NCI-H1092 treated with DMSO at 0.1 percent for 48 hours (cell line): Measurements from ENCODE around the gene SMARCA1.

ENCODE experiments used
- DNase-seq: peaks from one replicate; lab custom pipeline; 2025; lab: John Stamatoyannopoulos, UW

The SMARCA1 gene

GRCh38 chrX:129529685-129530281 is 6.5 kb upstream of the SMARCA1 start:
- DNase-seq, result peak; percentile 74

GRCh38 chrX:129525896-129526295 is 2.6 kb upstream of the SMARCA1 start:
- no peak for DNase-seq

- no peak for DNase-seq
Observed at GRCh38 chrX:129525162-129525561, 1.9 kb upstream of the SMARCA1 start.

- no peak for DNase-seq
Observed at GRCh38 chrX:129524250-129524850, 1.1 kb upstream of the SMARCA1 start.

DNA sequence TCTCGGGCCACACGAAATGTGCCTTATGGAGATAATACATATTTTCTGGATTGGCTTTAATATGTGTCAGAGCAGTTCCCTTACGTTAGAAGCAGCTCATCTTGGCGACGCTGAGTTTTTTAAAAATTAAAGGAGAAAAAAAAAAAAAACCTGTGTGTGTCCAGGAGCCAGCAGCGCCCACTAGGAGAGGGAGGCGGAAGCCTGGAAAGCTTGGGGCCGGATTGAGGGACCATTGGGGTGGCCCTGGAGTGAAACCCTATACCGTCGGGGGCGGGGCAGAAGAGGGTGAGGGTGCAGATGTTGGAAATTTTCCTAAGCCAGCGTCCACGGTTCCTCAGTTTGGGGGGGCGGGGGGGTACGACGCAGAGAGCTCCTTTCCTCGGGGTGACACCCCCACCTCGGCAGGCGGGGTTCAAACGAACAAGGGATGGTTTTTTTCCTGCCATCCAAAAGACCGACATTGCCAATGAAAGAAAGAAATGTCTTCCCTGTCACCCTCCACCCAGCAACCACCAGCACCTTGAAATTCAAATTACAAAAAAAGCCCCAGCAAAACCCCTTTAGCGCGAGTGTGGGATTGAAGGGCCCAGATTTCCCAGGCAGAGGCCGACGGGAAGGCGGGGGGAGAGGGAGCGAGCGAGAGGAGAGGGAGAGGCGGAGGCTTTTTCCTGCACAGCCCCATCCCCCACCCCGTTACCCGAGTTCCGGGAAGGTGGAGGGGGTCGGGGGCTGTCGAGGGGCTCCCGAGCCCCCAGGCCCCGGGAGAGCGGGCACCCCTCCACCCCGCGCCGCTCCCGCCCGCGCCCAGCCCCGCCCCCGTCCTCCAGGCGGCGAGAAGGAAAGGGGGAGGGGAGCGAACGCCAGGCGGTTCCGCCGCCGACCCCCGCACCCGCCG is 859 bp downstream of the SMARCA1 start:
- DNase-seq, result peak; percentile 75

DNA sequence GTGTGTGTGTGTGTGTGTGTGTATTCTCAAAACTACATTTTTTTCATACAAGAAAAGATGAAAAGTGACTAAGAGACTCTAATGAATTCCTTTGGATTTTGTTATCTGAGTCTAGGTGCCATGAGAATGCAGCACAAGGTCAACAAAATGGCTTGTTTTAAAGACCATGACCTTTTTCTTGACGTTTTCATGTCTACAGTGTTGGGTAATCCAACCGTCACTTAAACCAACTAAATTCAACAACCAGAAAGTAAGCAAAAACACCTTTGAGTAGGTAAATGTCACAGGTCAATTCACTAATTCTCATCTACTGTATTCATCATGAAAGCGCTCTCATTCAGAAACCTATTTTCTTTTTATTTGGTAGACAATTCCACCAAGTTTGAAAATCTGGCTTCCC is 3.1 kb downstream of the SMARCA1 start:
- DNase-seq, result no peak

DNA sequence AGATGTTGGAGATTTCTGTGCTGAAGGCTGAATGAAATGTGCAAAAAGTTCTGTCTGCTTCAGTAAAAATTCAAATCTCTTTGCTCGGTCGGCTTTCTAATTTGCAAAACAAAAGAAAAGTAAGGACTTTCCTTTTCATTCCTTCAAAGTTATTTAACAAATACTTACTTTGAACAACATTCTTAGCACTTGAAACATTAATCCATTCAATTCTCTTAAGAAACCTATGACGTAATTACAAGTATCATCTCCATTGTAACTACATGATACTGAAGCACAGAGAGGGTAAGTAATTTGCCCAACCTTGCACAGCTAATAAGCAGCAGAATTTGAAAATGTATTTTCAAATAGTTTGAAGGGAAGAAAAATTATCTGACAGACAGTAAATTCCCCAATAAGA is 6.9 kb downstream of the SMARCA1 start:
- no peak for DNase-seq

DNA sequence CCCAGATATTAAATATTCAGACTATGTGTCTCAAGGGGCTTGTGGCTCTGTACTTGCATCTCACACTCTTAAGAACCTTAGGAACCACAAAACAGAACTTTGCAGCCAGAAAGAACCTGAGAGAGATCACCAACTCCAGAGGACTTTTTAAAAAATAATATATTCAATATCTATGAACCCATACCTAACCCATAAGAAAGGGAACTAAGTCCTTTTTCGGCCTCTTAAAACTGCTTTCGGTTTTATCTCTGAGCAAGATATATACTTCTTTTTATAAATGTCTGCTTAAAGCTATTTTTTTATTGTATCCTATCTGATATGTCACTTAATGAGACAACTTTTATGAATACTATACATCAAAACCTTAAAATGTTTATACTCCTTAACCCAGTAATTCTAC is 10.9 kb downstream of the SMARCA1 start:
- no peak for DNase-seq

DNA sequence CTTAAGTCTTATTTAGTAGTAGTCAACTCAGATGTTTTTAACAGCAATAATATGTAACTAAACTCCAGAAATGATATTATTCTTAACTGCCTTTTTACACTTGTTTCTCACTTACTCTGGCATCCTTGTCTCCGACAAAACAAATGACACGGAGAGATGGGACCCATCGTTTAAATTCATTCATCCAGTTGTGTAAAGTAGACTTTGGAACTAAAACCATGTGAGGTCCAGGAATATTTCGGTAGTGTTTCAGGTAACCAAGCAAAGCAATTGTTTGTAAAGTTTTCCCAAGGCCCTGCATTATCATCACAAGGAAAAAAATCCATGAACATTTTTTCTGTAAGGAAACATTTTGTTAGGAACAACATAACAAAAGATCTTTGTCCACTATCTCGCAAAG is 11.6 kb downstream of the SMARCA1 start:
- DNase-seq, result no peak

GRCh38 chrX:129510331-129510730 is 13.0 kb downstream of the SMARCA1 start:
- no peak for DNase-seq

GRCh38 chrX:129497146-129497843 is 26.0 kb downstream of the SMARCA1 start:
- no peak for DNase-seq

DNA sequence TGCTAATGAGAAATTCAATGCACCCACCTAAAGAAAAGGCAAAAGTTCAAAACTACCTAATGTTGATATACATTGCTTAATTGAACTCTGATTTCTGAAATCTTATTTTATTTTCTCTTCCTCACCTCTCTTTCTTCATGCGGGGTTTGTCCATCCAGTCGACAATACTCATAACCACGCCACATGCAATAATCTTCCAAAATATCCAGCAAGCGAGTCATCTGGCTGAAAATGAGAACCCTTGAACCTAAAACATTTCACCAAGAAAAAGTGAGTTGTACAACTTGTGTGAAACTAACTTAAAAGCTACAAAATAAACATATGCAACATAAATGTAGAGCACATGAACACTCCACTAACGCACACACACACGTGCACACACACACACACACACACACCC is 26.7 kb downstream of the SMARCA1 start:
- DNase-seq, result no peak

DNA sequence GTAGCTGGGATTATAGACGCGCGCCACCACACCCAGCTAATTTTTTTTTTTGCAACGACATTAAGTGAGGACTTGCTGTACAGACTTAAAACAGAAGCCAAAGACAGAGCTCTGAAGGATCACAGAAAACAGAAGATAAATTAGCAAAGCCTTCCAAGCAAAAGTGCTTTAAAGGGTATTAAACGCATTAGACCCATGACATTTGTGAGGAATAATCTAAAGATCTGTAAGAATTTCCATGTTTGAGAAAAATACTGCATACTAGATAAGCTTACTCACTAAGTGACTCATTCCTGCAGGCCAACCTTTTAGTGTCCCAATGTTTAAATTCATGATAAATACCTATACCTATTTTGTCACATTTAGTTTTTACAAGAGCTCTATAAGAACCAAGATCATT is 27.4 kb downstream of the SMARCA1 start:
- no peak for DNase-seq

GRCh38 chrX:129494887-129495286 is 28.4 kb downstream of the SMARCA1 start:
- DNase-seq, result no peak

DNA sequence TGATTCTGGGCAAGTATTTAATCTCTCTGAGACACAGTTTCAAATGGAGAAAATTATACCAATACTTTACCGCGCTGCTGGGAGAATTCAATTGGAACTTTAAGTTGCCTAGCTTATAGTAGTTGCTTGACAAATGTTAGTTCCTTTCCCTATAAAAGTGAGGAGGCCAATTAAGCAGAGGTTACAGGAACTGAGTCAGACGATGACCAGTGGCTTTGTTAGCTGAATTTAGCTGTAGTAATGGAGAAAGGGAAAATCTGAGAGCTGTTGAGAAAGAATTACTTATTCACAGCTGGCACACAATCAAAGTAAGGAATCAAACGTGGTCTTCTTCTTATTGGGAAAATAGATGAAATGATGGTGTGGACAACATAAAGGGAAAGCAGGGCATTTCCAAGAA is 29.6 kb downstream of the SMARCA1 start:
- DNase-seq, result no peak

DNA sequence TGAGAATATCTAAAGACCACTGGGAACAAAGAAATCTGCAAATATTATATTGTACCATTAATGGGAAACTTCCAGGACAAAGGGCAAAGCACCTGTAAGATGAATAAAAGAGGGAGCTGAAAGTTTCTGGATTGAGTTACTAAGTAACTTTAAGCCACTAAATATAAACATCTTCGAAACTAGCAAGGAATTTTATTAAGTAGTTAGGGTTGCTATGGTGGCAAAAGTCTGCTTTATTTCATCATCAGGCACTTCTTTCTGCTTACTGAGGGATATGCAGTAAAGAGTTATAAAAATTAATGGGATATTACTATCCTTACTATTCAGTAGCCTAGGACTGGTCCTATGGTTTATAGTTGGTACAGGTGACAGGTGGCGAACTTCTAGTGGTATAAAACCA is 33.0 kb downstream of the SMARCA1 start:
- no peak for DNase-seq

- DNase-seq, result no peak
Observed at GRCh38 chrX:129488359-129488758, 34.9 kb downstream of the SMARCA1 start.

GRCh38 chrX:129480889-129481288 is 42.4 kb downstream of the SMARCA1 start:
- no peak for DNase-seq

DNA sequence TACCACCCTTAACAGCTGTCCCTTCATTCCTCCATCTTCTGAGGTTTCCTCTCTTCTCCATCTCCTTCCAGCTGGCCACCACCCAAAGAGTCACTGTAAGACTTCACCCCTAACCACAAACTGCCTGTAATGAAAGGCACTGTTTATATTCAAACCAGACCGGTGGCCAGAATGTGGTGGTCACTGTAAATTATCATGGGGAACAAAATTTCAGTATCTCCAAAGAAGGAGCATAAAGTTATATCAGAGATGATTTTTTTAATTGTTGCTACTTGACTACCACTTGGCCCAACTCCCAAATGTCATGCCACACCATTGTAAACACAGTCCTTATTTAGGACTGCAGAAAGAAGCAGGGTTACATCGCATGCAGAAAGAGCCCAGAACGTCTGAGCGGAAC is 44.8 kb downstream of the SMARCA1 start:
- DNase-seq, result no peak

- DNase-seq, result no peak
Observed at GRCh38 chrX:129472116-129472515, 51.2 kb downstream of the SMARCA1 start.

DNA sequence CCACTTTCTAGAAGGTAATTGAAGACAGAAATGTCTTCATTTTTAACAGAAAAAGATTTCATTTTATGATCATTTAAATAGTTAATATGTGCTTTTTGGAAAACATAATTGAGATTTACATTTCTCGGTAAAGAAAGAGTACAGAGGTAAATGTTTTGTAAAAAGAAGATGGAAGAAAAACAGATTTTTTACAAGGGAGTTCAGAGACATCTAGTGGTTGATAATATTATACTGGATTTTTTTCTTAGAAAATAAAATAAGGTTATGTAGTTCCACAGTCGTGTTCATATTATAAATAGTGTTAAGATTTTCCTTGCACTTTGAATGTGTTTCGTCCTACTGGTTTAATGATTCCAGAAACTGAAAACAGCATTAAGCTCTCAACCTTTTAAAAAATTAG is 60.6 kb downstream of the SMARCA1 start:
- DNase-seq, result no peak

DNA sequence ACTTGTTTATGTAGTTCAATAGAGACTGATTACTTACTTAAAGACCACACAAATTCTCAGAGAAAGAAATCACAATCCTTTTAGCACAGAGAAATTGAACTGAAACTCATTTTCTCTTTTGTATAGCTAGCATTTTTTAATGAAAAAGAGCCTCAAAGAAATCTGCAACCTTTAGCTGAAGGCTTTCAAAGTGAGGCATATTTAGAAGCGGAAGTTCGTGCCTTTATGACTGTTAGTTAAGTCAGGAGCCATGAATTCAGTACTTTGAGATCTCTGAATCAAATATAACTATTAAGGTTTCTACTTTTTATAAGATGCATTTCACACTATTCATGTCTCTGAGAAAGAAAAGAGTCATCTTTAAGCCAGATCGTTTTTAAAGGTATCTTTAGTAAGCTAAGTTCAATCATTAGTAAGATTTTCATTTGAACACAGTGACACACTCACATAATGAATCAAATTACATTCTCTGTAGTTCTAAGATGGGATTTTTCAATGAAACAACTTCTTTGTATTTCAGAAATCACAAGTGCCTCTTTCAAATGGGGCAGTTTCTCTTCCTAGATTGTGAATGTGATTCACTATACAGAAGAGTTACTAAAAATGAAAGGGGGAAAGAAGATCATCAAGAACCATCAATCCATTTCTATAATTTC is 61.4 kb downstream of the SMARCA1 start:
- DNase-seq, result no peak
